Panc1 (cell line): ENCODE data around the gene RNF8. TPM values are rescaled to one million over a fixed set of nuclear protein-coding genes. Genes with fewer than 3 reads are reported as not detected.
A peak's percentile ranks its signal among the peaks of the same experiment; 100 is the strongest.

Experiments
- ATAC-seq: fragments of 200-7000 bp; cut with Tn5 transposase; 2 replicates; pipeline ENCODE4 v1.9.1; 2020; ENCODE audit warnings: mild to moderate bottlenecking, moderate library complexity
- BruUV-seq: library from RNA; stranded (reverse); fragments of 400-500 nt; replicated peaks from 2 replicates; lab custom pipeline; 2021; lab: Mats Ljungman, UMichigan
- CTCF ChIA-PET: fragments of 300-600 bp; sonication (Branson Sonifier 250); formaldehyde crosslinking; loops from one replicate; lab custom pipeline; 2022; ENCODE audit warnings: antibody characterized with exemption; lab: Charles Lee
- POLR2A ChIA-PET: fragments of 300-600 bp; sonication (Branson Sonifier 250); formaldehyde crosslinking; loops from one replicate; lab custom pipeline; 2022; ENCODE audit warnings: antibody characterized with exemption; lab: Charles Lee
- DNase-seq: peaks from one replicate; pipeline ENCODE4 v3.0.0-alpha.2; 2010; ENCODE audit warnings: low read depth, low spot score
- H3K27ac ChIP-seq: 2 replicates; pipeline ENCODE4 v1.5.1; 2011; ENCODE audit warnings: mild to moderate bottlenecking, low read length, inconsistent platforms
- H3K27me3 ChIP-seq: fragments of 200-500 bp; sonication (Bioruptor generic); 2 replicates; pipeline ENCODE4 v1.6.0; 2014; ENCODE audit warnings: low read length, inconsistent platforms; ENCODE audit not compliant: control insufficient read depth, insufficient read depth
- H3K36me3 ChIP-seq: fragments of 200-500 bp; sonication (Bioruptor generic); 2 replicates; pipeline ENCODE4 v1.5.1; 2014; ENCODE audit warnings: inconsistent platforms, mild to moderate bottlenecking, low read length, moderate library complexity; ENCODE audit not compliant: control insufficient read depth, insufficient read depth
- H3K4me1 ChIP-seq: 2 replicates; pipeline ENCODE4 v1.5.1; 2011; ENCODE audit warnings: inconsistent platforms, mild to moderate bottlenecking, low read length, moderate library complexity; ENCODE audit not compliant: control insufficient read depth, insufficient read depth
- H3K4me3 ChIP-seq, 2 experiments: 2 replicates each; pipeline ENCODE4 v1.5.1; 2011 to 2012; ENCODE audit warnings: low read depth in 2 of 2, low read length in 2 of 2, mild to moderate bottlenecking in 2 of 2, inconsistent platforms in 1 of 2, moderate library complexity in 1 of 2
- H3K9me3 ChIP-seq: fragments of 200-500 bp; sonication (Bioruptor generic); 2 replicates; pipeline ENCODE4 v1.5.1; 2014; ENCODE audit warnings: low read depth, mild to moderate bottlenecking, inconsistent platforms, low read length, moderate library complexity; ENCODE audit not compliant: control insufficient read depth, insufficient read depth
- POLR2AphosphoS5 ChIP-seq: IDR thresholded peaks from 2 replicates; pipeline ENCODE4 v1.6.1; 2012; ENCODE audit warnings: mild to moderate bottlenecking, low read depth, low read length, moderate library complexity
- SIN3A ChIP-seq: IDR thresholded peaks from 2 replicates; pipeline ENCODE4 v1.6.1; 2012; ENCODE audit warnings: low read depth, mild to moderate bottlenecking, low read length, moderate library complexity, borderline replicate concordance; ENCODE audit not compliant: insufficient read depth
- TCF7L2 ChIP-seq: IDR thresholded peaks from 2 replicates; pipeline ENCODE4 v1.6.1; 2011; ENCODE audit warnings: mild to moderate bottlenecking, low read depth, low read length, inconsistent platforms
- in situ Hi-C: cut with HindIII; loops from 2 replicates; pipeline ENCODE4 v1.10.0; 2016; ENCODE audit warnings: low sequenced_read_pairs, low pct_unique_long_range_greater_than_20kb
- intact Hi-C: fragments of 100-400 bp; cut with micrococcal nuclease; formaldehyde crosslinking; loops from one replicate; pipeline ENCODE4 v1.10.0; 2022; ENCODE audit not compliant: unreplicated experiment
- total RNA-seq: library from RNA; stranded (reverse); gene quantifications from one replicate; pipeline ENCODE4 v1.2.1, GENCODE V29; 2021; ENCODE audit not compliant: unreplicated experiment
- TF ChIP-seq, protein P1 (sequence below), 2 experiments: IDR thresholded peaks; 2 replicates each; pipeline ENCODE4 v1.6.1; 2011 to 2012; ENCODE audit warnings: low read depth in 2 of 2, control low read depth in 1 of 2, low read length in 1 of 2, mild to moderate bottlenecking in 1 of 2, moderate library complexity in 1 of 2; ENCODE audit not compliant: insufficient read depth in 1 of 2
- TF ChIP-seq, protein P2 (sequence below): fragments of 450-650 bp; IDR thresholded peaks from 2 replicates; pipeline ENCODE4 v1.5.1; 2017; ENCODE audit warnings: mild to moderate bottlenecking

RNF8 gene
- total RNA-seq, 1 experiment from 2014 or later, result 21.1 TPM

DNA sequence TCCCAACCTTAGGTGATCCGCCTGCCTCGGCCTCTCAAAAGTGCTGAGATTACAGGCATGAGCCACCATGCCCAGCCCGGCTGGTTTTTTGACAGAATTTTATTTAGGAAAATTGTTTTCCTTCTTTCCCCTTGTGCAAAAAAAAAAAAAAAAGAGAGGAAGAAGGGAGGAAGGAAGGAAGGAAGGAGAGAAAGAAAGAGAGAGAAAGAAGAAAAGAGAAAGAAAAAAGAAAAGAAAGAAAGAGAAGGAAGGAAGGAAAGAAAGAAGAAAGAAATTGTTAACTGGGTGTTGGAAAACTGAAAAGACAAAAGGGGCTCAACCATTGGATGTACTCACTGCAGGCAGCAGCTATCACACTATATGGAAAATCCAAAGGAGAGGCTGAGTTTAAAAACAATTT is 1.4 kb upstream of the RNF8 start:
- Histone ChIP-seq H3K27me3 (no peaks in the 10 kb centered on the region), H3K9me3 (no peaks in the 10 kb centered on the region), H3K36me3 (no peaks in the 10 kb centered on the region; the same call in 1 of the 2 replicates), H3K4me1 (peaks cover 6% of the 10 kb centered on the region), H3K4me3 (no peak overlapping the region), H3K27ac (no peak overlapping the region)
- POLR2A ChIA-PET, result no interaction called here
- ATAC-seq (no peak), DNase-seq (no peak)
- CTCF ChIA-PET, result no interaction called here
- no TSS peak for BruUV-seq
- intact Hi-C loops, result no loop called here
- in situ Hi-C loops, result no loop called here
- TF ChIP-seq SIN3A, result no peak
- no peak for TF ChIP-seq TCF7L2
- no peak for TF ChIP-seq POLR2AphosphoS5
- TF ChIP-seq, protein P1, sequence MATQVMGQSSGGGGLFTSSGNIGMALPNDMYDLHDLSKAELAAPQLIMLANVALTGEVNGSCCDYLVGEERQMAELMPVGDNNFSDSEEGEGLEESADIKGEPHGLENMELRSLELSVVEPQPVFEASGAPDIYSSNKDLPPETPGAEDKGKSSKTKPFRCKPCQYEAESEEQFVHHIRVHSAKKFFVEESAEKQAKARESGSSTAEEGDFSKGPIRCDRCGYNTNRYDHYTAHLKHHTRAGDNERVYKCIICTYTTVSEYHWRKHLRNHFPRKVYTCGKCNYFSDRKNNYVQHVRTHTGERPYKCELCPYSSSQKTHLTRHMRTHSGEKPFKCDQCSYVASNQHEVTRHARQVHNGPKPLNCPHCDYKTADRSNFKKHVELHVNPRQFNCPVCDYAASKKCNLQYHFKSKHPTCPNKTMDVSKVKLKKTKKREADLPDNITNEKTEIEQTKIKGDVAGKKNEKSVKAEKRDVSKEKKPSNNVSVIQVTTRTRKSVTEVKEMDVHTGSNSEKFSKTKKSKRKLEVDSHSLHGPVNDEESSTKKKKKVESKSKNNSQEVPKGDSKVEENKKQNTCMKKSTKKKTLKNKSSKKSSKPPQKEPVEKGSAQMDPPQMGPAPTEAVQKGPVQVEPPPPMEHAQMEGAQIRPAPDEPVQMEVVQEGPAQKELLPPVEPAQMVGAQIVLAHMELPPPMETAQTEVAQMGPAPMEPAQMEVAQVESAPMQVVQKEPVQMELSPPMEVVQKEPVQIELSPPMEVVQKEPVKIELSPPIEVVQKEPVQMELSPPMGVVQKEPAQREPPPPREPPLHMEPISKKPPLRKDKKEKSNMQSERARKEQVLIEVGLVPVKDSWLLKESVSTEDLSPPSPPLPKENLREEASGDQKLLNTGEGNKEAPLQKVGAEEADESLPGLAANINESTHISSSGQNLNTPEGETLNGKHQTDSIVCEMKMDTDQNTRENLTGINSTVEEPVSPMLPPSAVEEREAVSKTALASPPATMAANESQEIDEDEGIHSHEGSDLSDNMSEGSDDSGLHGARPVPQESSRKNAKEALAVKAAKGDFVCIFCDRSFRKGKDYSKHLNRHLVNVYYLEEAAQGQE (IDR thresholded peaks at IDR 0.05; ENCODE audit: insufficient read depth in 1 of 2, low read depth in 2 of 2, low read length in 1 of 2), result no peak
- TF ChIP-seq, protein P2, sequence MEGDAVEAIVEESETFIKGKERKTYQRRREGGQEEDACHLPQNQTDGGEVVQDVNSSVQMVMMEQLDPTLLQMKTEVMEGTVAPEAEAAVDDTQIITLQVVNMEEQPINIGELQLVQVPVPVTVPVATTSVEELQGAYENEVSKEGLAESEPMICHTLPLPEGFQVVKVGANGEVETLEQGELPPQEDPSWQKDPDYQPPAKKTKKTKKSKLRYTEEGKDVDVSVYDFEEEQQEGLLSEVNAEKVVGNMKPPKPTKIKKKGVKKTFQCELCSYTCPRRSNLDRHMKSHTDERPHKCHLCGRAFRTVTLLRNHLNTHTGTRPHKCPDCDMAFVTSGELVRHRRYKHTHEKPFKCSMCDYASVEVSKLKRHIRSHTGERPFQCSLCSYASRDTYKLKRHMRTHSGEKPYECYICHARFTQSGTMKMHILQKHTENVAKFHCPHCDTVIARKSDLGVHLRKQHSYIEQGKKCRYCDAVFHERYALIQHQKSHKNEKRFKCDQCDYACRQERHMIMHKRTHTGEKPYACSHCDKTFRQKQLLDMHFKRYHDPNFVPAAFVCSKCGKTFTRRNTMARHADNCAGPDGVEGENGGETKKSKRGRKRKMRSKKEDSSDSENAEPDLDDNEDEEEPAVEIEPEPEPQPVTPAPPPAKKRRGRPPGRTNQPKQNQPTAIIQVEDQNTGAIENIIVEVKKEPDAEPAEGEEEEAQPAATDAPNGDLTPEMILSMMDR, result no peak

DNA sequence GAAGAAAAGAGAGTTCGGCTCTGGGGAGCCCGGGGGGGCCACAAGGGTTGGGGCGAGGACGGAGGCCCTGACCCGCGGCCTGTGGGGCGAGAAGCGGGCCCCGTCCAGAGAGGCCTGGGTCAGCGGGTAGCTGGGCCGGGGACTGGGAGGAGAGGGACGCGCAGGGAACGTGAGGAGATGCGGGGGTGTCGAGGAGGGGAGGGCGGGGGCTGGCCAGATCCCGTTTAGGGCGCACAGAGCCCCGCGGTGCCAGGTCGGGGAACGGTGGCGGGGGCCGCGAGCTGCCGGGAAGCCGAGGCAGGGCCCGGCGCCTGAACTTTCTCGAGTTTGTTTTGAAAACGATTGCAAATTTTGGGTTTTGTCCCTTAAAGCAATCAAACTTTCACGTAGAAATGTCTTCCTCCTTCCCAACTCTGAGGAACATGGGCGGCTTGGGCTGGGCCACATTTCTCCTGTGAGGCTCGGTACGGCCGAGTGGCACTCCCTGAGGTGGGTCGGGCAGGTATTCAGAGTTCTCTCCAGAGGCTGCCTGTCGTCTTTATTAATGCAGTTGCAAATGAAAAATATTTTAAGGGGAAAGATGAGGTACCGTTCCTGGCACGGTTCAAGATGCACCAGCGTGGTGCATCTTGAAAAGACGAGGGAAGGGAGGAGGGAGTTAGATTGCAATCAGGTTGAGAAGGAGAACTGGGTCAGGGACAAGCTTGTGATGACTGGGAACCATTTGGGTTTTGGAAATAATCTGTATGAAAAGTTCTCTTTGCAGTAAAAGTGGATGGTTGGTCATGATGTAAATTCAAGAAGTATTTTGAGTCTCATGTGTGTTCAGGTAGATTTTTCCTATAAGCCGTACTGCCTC is 972 bp downstream of the RNF8 start:
- no peak for DNase-seq
- Histone ChIP-seq H3K36me3 (no peaks in the 10 kb centered on the region; the same call in 1 of the 2 replicates), H3K27me3 (no peaks in the 10 kb centered on the region), H3K9me3 (no peaks in the 10 kb centered on the region), H3K4me1 (peaks cover 6% of the 10 kb centered on the region), H3K27ac (peak overlapping the region; percentile 83), H3K4me3 (peak overlapping the region; percentile 87 to 88)
- ChIA-PET CTCF (interaction anchor here (0.7 kb wide), 1 partner anchor 12 kb away, joined by 3 read pairs; no protein-coding TSS in a partner anchor), POLR2A (interaction anchor here (0.6 to 0.7 kb wide), 2 partner anchors 12 to 81 kb away, joined by 3 to 5 read pairs; no protein-coding TSS in a partner anchor)
- TF ChIP-seq, protein P2, result no peak
- TF ChIP-seq TCF7L2 (no peak), SIN3A (no peak), POLR2AphosphoS5 (no peak)
- TF ChIP-seq, protein P1 (IDR thresholded peaks at IDR 0.05; ENCODE audit: insufficient read depth in 1 of 2, low read depth in 2 of 2, low read length in 1 of 2), result no peak
- in situ Hi-C loops, result no loop called here
- ATAC-seq, result peak; percentile 37
- intact Hi-C loops, result no loop called here
- no TSS peak for BruUV-seq
